Astrocyte of the cerebellum (primary cell): ENCODE data around the gene DPT.
A peak's percentile ranks its signal among the peaks of the same experiment; 100 is the strongest.

ENCODE experiments used
- DNase-seq: peaks from one replicate; pipeline ENCODE4 v3.0.0-alpha.2; 2011; ENCODE audit warnings: low read depth
- H3K4me3 ChIP-seq: 2 replicates; pipeline ENCODE4 v1.5.1; 2011; ENCODE audit warnings: mild to moderate bottlenecking, low read depth, low read length, moderate library complexity
- CTCF ChIP-seq: IDR thresholded peaks from 2 replicates; pipeline ENCODE4 v1.5.1; 2012; ENCODE audit warnings: low read length, low read depth, moderate library complexity, mild to moderate bottlenecking; ENCODE audit errors: missing control alignments
- in situ Hi-C: cut with HindIII; loops from 2 replicates; pipeline ENCODE4 v1.10.0; 2017; ENCODE audit warnings: low sequenced_read_pairs

The DPT gene

GRCh38 chr1:168767894-168768584, 39.0 kb upstream of the DPT start:
- TF ChIP-seq CTCF: no peak
- H3K4me3 ChIP-seq: no peak overlapping the region
- in situ Hi-C loops: no loop called here
- peak; percentile 63 for DNase-seq

- no peak for DNase-seq
- TF ChIP-seq CTCF: no peak
- H3K4me3 ChIP-seq: no peak overlapping the region
- in situ Hi-C loops: no loop called here
Measured at GRCh38 chr1:168766568-168766967, 37.6 kb upstream of the DPT start.

GRCh38 chr1:168763031-168763430, 34.0 kb upstream of the DPT start:
- DNase-seq: no peak
- H3K4me3 ChIP-seq: no peak overlapping the region
- no peak for TF ChIP-seq CTCF
- in situ Hi-C loops: no loop called here

GRCh38 chr1:168762473-168762872, 33.5 kb upstream of the DPT start:
- in situ Hi-C loops: no loop called here
- no peak for TF ChIP-seq CTCF
- DNase-seq: no peak
- H3K4me3 ChIP-seq: no peak overlapping the region

GRCh38 chr1:168760781-168761180, 31.8 kb upstream of the DPT start:
- no peak for DNase-seq
- in situ Hi-C loops: no loop called here
- no peak for TF ChIP-seq CTCF
- no peak overlapping the region for H3K4me3 ChIP-seq

GRCh38 chr1:168760241-168760640, 31.2 kb upstream of the DPT start:
- TF ChIP-seq CTCF: no peak
- DNase-seq: no peak
- H3K4me3 ChIP-seq: no peak overlapping the region
- in situ Hi-C loops: no loop called here
